GM15510 (cell line): ENCODE measurements around the gene VRK2.

Experiments used
- POLR2A ChIP-seq: IDR thresholded peaks from 3 replicates; pipeline ENCODE4 v1.6.1; 2011; ENCODE audit warnings: borderline replicate concordance; ENCODE audit not compliant: insufficient read length; ENCODE audit errors: extremely low read depth

VRK2 gene

DNA sequence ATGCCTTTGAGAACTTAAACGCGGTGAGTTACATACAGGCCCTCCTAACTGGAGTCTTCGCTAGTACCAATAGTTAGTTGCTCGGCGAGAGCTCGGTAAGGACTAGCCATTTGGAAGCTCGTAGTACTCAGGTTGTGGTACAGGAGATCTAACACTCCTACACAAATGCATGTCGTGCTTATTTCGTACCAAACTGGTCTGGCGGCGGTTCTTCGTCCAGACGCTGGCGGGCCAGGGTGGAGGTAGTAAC lies 346 bp upstream of the VRK2 start:
- TF ChIP-seq POLR2A, result no peak

DNA sequence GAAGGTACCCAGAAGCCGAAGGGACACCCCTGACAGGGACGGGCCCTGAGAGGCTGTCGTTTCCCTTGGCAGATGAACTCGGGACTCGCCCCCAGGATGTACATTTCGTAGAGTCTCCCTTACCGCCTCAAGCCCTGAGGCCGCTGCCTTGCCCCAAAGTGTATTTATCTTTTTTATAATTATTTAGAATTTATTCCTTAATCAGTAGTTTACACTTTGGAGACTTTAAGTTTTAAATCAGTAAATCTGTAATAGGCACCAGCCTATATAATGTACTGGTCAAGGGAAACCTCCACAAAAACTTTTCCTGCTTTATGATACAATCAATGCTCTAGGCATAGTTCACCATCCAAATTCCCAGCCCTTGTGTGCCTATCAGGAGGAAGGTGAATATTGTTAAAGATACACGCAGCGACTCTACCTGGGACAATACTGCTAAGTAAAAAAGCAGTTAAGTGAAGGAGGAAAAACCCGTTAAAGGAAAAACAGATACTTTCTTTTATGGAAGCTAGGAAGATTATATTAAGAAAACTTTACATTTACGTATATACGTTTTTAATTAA lies 848 bp downstream of the VRK2 start:
- no peak for TF ChIP-seq POLR2A

DNA sequence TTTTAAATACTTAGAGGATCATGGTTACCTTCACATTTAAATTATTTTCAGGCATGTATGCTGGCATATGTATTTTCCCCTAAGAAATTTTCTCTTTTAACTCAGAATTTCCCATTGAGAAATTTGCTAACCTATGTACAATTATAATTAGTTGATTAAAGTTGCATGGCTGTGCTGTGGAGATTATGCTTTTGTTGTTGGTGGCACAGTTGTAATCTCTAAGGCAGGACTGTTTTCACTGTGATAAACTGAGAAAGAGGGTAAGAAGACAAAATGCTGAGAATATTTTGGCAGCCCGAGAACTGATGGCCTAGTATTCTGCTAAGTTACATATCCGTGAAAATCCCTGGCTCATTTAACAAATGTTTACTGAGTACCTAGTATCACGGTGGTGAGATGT lies 1.4 kb downstream of the VRK2 start:
- no peak for TF ChIP-seq POLR2A

DNA sequence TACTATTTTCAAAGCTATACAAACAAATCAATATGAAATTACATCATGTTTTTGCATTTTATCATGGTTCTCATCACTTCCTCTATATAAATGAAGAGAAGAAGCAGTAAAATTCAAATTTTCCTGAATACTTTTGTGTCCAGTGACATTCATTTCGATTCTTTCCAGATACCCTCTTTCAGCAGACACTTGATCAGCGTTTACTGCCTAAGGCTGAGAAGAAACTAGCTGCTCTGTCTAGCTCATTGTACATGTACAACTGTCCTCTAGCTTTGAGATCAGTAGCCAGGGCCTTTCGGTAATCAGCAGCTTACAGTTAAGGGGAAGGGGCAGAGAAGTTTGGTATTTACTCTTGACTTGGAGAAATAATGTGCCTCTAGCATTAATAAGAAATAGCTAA lies 4.8 kb downstream of the VRK2 start:
- TF ChIP-seq POLR2A, result no peak

DNA sequence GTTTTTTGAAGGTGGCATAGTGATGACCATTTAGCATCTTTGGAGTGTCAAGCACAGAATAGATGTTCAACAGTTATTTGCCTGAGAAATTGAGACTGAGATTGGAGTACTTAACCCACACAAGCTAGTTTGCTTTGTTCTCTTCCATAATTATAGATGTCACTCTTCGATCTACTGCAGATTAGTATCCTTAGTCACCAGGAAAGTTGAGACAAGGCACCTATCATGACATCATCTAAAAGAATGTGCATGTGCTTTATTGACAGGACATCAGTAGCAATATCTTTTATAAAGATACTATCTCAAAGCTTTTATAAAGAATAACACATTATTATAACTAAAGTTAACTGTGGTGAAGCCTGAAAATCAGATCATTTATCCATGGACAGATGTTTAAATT lies 6.4 kb downstream of the VRK2 start:
- TF ChIP-seq POLR2A, result no peak

DNA sequence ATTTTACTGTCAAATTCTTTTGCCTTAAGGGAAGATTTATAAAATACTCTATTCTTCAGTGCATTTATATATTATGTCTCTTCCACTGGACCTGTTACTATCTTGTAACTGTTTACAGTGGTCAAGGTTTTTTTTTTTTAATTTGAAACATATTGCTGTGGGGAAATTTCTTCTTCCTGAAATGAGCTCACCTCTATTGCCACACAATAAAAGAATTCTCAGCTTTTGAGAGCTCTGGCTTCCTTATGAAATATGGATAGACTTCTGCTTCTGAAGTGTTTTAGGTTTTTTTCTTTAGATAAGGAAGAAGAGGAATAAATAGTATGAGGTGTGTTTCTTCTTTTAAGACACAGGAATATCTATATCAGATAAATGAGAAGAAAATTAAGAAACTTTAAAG lies 7.7 kb downstream of the VRK2 start:
- TF ChIP-seq POLR2A, result no peak

DNA sequence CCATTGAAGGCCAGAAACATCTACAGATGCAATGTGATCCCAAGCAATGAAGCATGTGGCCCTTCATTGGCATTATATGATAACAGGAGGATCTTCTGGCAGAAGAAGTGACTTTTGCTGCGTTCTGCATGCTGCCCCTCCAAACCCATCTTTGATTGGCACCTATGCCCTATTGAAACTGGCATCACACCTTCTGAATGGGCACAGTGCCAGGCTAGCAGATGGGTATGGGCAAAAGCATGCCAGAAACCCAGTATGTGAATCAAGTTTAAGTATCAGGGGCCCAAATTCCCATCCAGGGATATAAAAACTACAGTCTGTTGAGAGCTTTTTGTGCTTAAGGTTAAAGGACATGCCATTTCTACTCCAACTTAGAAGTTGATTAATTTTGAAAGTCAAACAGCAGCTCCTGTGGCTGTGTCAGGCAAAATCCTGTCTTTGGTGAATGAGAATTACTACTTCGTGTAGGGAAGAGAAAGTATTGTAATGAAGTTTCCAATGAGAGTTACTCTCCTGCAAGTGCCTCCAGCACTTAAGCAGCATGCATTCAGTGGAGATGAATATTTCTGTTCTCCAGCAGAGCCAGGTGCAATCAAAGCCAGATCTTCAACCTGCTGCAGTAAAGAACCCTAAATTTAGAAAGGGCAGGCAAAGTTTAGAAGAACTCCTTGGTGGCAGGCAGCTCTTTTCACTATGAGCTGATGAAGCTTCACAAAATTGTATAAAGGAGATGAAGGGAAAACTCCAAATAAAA lies 8.6 kb downstream of the VRK2 start:
- no peak for TF ChIP-seq POLR2A

DNA sequence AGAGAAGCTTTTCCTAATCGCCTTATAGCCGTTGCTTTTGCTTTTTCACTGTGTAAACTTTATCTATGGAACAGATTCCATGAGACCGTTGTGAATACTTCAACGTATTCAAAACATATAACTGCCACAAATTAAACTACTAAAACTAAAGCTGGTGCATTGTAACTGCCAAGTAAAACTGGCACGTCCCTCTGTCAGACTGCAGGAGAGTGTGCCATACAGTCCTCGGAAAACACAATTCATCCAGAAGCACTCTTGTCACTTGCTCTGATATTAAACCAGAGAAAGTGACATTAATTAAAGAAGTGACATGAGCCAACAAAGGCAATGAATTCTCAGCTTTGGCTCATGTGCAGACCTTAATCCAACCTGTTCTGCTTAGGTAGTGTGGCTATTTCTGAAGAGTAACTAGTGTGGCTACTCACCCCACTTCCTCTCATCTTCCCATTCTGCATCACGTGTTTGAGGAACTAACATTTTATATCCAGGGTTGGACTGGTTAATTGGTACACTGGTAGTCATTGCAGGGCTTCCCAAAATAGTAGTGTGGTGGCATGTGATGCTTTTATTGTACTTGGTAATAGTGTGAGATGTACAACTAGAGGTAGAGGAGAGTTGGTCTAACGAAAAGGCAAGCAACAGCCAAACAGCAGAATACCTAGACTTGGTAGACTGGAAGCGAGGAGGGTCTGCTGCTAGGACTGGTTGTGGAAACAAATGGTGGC lies 9.7 kb downstream of the VRK2 start:
- no peak for TF ChIP-seq POLR2A

DNA sequence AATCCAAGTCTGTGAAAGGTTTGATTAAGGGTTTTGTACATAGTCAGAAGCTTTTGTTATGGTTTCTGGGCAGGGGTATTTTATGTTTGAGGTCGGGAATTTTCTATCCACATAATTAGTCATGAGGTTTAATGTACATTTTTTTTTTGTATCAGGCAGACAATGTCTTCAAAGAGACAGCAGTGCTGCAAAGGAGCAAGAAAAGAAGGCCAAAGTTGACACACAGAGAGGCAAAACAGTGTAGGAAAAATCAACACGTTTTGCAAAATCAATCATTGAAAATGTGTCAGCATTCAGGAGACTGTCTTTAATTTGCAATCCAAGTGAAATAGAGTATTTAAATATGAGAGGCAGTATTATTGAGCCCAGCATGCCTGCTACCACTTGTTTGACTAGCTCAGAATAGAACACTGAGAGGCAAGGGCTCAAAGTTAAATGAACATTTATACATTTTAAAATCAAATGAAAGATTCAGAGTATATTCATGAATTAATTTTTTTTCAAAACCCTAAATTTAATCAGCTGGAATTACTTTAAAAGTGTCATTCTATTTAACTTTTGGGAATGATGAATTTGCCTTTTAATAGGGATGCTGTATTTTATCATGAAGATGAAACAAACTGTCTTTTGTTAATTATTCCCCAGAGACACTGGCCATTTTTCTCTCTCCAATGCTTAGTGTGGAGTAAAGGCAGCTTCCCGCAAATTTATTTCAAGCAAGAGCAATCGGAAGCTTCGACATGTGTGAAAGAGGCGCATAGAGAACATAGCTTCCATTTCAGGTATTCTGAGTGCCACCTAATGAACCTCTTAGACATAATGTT lies 11.3 kb downstream of the VRK2 start:
- no peak for TF ChIP-seq POLR2A

DNA sequence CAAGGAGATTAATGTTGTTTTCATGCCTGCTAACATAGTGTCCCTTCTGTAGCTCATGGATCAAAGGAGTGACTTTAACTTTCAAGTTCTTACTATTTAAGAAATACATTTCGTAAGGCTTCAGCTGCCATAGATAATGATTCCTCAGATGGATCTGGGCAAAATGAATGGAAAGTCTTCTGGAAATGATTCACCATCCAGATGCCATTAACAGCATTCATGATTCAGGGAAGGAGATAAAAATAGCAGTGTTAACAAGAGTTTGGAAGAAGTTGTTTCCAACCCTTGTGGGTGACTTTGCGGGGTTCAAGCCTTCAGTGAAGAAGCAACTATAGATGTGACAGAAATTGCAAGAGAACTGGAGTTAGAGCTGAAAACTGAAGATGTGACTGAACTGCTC lies 17.0 kb downstream of the VRK2 start:
- TF ChIP-seq POLR2A, result no peak

DNA sequence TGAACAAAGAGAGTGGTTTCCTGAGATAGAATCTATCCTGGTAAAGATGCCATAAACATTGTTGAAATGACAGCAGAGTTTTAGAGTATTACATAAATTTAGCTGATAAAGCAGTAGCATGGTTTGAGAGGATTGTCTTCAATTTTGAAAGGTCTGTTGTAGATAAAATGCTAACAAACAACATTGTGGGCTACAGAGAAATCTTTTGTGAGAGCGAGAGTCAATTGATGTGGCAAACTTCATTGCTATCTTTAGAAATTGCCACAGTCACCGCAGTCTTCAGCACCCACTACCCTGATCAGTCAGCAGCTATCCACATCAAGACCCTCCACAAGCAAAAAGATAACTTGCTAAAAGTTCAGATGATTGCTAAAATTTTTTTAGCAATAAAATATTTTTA lies 17.5 kb downstream of the VRK2 start:
- TF ChIP-seq POLR2A, result no peak

DNA sequence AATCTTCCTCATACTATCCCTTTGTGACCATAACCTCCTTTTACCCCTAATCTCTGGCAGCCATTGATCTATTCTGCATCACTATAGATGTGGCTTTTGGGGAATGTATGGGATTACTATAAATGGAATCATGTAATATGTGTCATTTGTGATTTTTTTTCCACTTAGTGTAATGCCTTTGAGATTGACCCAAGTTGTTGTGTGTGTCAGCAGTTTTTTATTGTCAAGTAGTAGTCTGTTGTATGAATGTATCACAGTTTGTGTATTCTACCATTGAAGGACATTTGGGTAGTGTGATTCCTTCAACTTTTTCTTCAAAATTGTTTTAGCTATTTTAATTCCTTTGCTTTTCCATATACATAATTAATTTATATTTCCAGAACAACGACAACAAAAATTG lies 18.6 kb downstream of the VRK2 start:
- no peak for TF ChIP-seq POLR2A

DNA sequence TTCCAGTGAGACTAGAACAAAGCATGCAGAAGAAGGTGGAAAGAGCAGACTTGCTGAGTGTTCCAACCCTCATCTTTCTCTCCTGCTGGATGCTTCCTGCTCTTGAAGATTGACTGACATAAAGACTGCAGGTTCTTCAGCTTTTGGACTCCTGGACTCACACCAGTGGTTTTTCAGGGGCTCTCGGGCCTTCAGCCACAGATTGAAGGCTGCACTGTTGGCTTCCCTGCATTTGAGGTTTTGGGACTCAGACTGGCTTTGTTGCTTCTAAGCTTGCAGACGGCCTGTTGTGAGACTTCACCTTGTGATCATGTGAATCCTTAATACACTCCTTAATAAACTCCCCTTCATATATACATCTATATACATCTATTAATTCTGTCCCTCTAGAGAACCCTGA lies 20.4 kb downstream of the VRK2 start:
- TF ChIP-seq POLR2A, result no peak

DNA sequence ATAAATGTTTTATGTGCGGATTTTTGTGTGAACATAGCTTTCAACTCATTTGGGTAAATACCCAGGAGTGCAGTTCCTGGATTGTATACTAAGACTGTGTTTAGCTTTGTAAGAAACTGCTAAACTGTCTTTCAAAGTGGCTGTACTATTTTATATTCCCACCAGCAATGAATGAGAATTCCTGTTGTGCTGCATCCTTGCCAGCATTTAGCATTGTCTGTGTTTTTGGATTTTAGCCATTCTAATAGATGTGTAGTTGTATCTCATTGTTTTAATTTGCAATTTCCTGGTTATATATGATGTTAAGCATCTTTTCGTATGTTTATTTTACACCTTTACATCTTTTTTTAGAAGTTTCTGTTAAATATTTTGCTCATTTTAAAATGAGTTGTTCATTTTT lies 24.2 kb downstream of the VRK2 start:
- TF ChIP-seq POLR2A, result no peak

DNA sequence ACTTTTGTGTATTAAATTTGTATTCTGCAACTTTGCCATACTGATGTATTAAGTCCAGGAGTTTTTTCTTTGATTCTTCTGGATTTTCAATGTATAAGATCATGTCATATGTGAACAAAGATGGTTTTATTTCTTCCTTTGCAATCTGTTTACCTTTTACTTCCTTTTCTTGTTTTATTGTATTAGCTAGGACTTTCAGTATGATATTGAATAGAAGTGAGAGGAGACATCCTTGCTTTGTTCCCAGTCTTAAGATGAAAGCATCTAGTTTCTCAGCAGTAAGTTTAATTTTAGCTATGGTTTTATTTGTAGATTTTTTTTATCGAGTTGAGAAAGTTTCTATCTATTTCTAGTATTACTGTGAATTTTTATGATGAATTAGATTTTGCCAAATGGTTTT lies 25.5 kb downstream of the VRK2 start:
- TF ChIP-seq POLR2A, result no peak

DNA sequence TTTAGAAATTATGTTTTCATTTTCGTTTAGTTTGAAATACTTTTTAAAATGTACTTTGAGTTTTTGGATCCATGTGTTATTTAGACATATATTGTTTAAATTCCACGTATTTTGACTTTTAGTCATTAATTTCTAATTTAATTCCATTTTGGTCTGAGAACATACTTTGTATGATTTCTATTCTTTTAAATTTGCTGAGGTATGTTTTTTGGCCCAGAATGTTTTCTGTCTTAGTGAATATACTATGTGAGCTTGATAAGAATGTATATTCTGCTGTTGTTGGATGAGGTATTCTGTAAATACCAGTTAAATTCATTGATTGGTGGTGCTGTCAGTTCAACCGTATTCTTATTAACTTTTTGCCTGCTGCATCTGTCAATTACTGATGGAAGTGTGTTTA lies 26.4 kb downstream of the VRK2 start:
- TF ChIP-seq POLR2A, result no peak

DNA sequence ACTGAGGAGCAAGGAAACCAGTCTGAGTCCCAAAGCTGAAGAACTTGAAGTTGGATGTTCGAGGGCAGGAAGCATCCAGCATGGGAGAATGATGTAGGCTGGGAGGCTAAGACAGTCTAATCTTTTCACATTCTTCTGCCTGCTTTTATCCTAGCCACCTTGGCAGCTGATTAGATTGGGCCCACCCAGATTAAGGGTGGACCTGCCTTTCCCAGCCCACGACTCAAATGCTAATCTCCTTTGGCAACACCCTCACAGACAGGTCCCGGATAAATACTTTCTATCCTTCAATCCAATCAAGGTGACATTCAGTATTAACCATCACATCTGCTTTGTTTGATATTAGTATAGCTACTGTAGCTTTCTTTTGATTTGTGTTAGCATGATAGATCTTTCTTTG lies 27.1 kb downstream of the VRK2 start:
- no peak for TF ChIP-seq POLR2A

DNA sequence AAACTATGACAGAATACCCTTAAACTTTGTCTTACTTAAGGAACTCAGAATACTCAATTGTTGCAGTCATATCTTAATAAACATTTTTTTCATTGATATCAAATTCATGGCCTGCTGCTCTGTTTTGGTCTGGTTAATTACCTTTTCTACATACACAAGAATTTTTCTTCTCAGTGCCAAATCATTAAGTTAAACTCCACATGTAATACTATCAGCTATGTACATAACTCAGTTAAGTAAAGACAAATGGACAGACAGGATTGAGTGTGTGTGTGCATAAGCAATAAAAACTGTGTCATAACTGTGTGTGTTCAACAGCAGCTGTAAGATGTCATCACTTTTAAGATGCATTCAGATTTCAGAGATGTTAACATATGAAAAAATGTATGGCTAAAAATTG lies 34.4 kb downstream of the VRK2 start:
- no peak for TF ChIP-seq POLR2A
